NCI-H2107 (cell line): ENCODE measurements around the gene MX1.
"Not testable (repeated sequence)": the region's sequence is repeated elsewhere in the genome, so short reads cannot be mapped to it uniquely, and the experiment has no call there.

Source experiments
- DNase-seq: peaks from one replicate; lab custom pipeline; 2025; lab: John Stamatoyannopoulos, UW

MX1 gene

GRCh38 chr21:41407541-41408460 is 18.2 kb upstream of the MX1 start:
- DNase-seq = no peak

GRCh38 chr21:41410361-41410760 is 15.7 kb upstream of the MX1 start:
- no peak for DNase-seq

GRCh38 chr21:41410767-41411448 is 15.1 kb upstream of the MX1 start:
- DNase-seq = no peak

- no peak for DNase-seq
These were observed 14.5 kb upstream of the MX1 start for GRCh38 chr21:41411449-41412089.

- not testable (repeated sequence) for DNase-seq
These were observed 8.5 kb upstream of the MX1 start for GRCh38 chr21:41417505-41417904.

GRCh38 chr21:41418393-41418792 is 7.6 kb upstream of the MX1 start:
- DNase-seq = no peak

- DNase-seq = no peak
These were observed 6.9 kb upstream of the MX1 start for GRCh38 chr21:41418956-41419680.

GRCh38 chr21:41419921-41420862 is 5.8 kb upstream of the MX1 start:
- peak; percentile 56 for DNase-seq

- not testable (repeated sequence) for DNase-seq
These were observed 5.0 kb upstream of the MX1 start for GRCh38 chr21:41420998-41421397.

GRCh38 chr21:41422546-41423304 is 3.3 kb upstream of the MX1 start:
- DNase-seq = no peak

GRCh38 chr21:41423305-41423636 is 2.8 kb upstream of the MX1 start:
- not testable (repeated sequence) for DNase-seq

GRCh38 chr21:41425588-41425953 is 468 bp upstream of the MX1 start:
- no peak for DNase-seq

GRCh38 chr21:41426676-41427404 is 801 bp downstream of the MX1 start:
- no peak for DNase-seq

GRCh38 chr21:41427556-41427955 is 1.5 kb downstream of the MX1 start:
- no peak for DNase-seq

GRCh38 chr21:41428311-41428710 is 2.3 kb downstream of the MX1 start:
- DNase-seq = no peak

- DNase-seq = no peak
These were observed 2.8 kb downstream of the MX1 start for GRCh38 chr21:41428847-41429246.

- DNase-seq = no peak
These were observed 3.3 kb downstream of the MX1 start for GRCh38 chr21:41429305-41429704.

GRCh38 chr21:41429925-41430491 is 4.0 kb downstream of the MX1 start:
- DNase-seq = no peak

GRCh38 chr21:41431788-41432548 is 5.9 kb downstream of the MX1 start:
- DNase-seq = no peak
